GM06990 (cell line): ENCODE data around the gene TP53I11.

Experiments used
- DNase-seq: peaks from one replicate; pipeline ENCODE4 v3.0.0-alpha.2; 2011; ENCODE audit not compliant: insufficient read length; ENCODE audit errors: extremely low read depth
- H3K27me3 ChIP-seq: replicated peaks from 2 replicates; pipeline ENCODE4 v1.6.0; 2011; ENCODE audit warnings: low read length; ENCODE audit not compliant: control insufficient read depth, insufficient read depth
- H3K36me3 ChIP-seq: 2 replicates; pipeline ENCODE4 v1.5.1; 2011; ENCODE audit warnings: low read length; ENCODE audit not compliant: control insufficient read depth, insufficient read depth
- H3K4me3 ChIP-seq: replicated peaks from 2 replicates; pipeline ENCODE4 v1.5.1; 2011; ENCODE audit warnings: low read depth, mild to moderate bottlenecking, control low read depth, low read length
- CTCF ChIP-seq: IDR thresholded peaks from 2 replicates; pipeline ENCODE4 v1.5.1; 2011; ENCODE audit warnings: low read length, control low read depth, mild to moderate bottlenecking, inconsistent platforms; ENCODE audit not compliant: insufficient read depth, poor library complexity, severe bottlenecking

The TP53I11 gene

DNA sequence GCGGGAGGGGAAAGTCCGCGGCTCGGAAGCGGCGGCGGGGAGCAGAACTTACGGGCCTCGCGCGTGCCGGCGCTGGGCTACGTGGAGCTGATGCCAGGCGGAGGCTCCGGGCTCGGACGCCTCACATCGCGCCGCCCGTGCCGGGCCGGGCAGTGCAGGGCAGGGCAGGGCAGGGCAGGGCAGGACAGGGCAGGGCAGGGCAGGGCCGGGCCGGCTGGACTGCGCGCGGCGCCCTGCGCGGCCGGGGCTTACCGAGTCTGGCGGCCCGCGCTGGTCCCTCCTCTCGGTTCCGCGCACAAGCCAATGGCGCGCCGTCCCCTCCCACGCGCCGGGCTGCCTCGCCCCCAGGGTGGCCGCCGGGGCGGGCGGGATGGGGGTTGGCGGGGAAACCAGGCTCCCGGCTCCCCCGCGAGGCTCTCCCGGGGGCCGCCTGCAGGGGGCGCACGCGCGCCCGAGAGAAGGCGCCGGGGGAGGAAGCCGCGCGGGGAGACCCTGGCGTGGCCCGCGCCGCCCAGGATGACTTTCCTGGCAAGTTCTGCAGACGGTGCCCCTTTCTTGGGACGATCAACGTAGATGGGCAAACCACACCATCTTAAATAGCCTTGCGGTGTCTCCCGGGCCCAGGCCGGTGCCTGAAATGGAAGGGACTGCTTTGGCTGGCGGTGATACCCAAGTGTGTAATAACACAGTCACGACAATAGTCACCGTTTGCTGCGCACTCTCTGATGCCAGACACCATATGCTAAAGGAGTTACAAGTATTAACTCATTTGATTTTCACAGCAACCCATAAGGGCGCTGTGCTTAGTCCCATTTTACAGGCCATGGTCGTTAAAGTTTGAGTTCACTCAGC, at the start of gene TP53I11:
Gene TP53I11 (minus strand): TSS at position 259 of the 852 bp plus-strand sequence. CDS start 12,548 bp downstream, outside the sequence.
- Histone ChIP-seq H3K4me3 (peak within 1 kb of the TSS; percentile 23), H3K36me3 (no peaks in the 10 kb centered on the region), H3K27me3 (peaks cover 8% of the 10 kb centered on the region)
- DNase-seq = no peak
- no peak for TF ChIP-seq CTCF

DNA sequence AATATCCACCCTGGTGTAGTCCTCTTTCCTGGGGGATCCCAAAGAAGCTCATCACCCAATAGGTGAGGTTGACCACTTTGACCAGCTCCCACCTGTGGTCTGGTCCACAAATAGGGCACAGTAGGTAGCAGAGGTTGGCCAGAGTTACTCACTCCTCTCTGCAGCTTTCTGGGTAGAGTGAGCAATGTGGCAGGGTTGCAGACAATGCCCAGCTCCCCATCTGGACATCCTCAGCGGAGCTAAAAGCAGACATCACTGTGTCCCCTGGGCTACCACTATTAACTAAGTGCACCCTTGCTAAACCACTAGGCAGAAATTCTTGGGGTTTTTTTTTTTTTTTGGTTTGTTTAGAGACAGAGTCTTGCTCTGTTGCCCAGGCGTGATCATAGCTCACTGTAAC, 48.4 kb upstream of the TP53I11 start:
- DNase-seq = no peak
- H3K36me3 ChIP-seq = no peaks in the 10 kb centered on the region
- H3K27me3 ChIP-seq = peaks cover 2% of the 10 kb centered on the region
- TF ChIP-seq CTCF = no peak
- H3K4me3 ChIP-seq = no peak overlapping the region

DNA sequence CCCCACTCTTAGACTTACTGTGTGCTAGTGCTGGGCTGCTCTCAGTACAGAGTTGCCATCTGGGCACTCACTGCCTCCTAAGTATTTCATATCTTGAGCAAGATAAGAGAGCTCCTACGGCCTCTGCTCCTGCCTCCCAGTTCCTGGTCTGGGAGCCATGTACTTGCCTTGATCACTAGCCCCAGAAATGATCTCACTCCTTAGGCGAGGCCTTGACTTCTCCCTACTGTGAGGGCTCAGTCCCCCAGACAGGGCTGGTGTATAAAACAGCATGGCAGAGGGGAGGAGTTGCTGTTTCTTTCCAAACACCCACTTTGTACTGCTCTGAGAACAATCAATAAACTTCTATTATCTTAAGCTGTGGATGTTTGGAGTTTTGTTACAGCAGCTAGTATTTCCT, 47.4 kb upstream of the TP53I11 start:
- no peak overlapping the region for H3K4me3 ChIP-seq
- no peak for DNase-seq
- peaks cover 2% of the 10 kb centered on the region for H3K27me3 ChIP-seq
- no peaks in the 10 kb centered on the region for H3K36me3 ChIP-seq
- TF ChIP-seq CTCF = no peak

DNA sequence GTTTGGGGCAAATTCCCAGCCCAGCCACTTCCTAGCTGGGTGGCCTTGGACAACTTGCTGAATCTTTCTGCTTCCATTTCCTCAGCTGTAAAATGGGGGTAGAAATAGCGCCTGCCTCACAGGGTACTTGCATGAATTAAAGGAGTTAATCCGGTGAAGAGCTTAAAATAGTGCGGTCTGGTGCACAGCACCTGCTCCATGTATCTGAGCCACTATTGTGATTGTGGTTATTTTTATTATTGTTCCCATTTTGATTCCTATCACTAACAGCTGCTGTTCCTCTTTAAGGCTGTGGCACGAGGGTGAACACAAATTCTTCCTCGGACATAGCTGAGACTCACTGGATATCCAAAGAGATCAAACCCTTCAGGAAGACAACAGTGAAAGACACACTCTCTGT, 46.9 kb upstream of the TP53I11 start:
- H3K36me3 ChIP-seq = no peaks in the 10 kb centered on the region
- TF ChIP-seq CTCF = no peak
- no peak for DNase-seq
- no peak overlapping the region for H3K4me3 ChIP-seq
- peaks cover 2% of the 10 kb centered on the region for H3K27me3 ChIP-seq

DNA sequence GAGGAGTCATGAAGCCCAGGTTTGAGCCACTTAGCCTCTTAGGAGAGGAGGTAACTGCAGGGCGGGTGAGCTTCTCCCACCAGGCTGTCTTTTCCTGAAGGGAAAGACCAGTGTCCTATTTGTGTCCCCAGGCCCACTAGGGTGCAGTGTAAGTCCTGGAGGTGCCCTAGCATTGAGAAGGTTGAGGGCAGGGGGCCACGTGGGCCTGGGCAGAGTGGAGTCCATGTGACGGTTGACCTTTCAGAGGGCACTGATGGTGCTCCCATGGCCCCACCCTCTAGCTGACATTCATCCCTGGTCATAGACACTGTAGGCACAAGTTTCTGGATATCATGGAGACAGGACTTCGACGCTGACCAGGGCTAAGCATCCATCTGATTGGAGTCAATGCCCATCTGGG, 44.1 kb upstream of the TP53I11 start:
- DNase-seq = no peak
- no peak for TF ChIP-seq CTCF
- H3K4me3 ChIP-seq = no peak overlapping the region
- H3K36me3 ChIP-seq = no peaks in the 10 kb centered on the region
- peaks cover 2% of the 10 kb centered on the region for H3K27me3 ChIP-seq
